Measurements from ENCODE around the gene SCNN1G. TPM values are rescaled to one million over a fixed set of nuclear protein-coding genes. Genes with fewer than 3 reads are reported as not detected.

The SCNN1G gene
- total RNA-seq, 3 donors from 2014 or later (not counting 1 experiment from before 2014, with no cell fraction given) = not detected

- peaks cover 18 to 20% of the 10 kb centered on the region in 2 donors for H3K27me3 Mint-ChIP-seq (ENCODE audit: low read depth in 2 of 2)
- 92% methylated on average over 1 of the region's 1 CpG for WGBS (ENCODE audit: insufficient coverage)
- H3K4me1 ChIP-seq (ENCODE audit: control insufficient read depth, insufficient read depth, low read length) = no peaks in the 10 kb centered on the region
- intact Hi-C loops (cut with micrococcal nuclease) = no loop called here
- H3K27ac Mint-ChIP-seq = no peak overlapping the region
- no peak overlapping the region for H3K4me3 Mint-ChIP-seq
- H3K27ac ChIP-seq (ENCODE audit: low read length) = no peak overlapping the region
- ATAC-seq (no peak), DNase-seq (no peak)
- no peaks in the 10 kb centered on the region for H3K36me3 ChIP-seq (ENCODE audit: control insufficient read depth, insufficient read depth, low read length)
- no peaks in the 10 kb centered on the region for H3K27me3 ChIP-seq (ENCODE audit: control insufficient read depth, insufficient read depth, low read length)
- no peaks in the 10 kb centered on the region for H3K4me1 Mint-ChIP-seq
- no peak for TF ChIP-seq CTCF (IDR thresholded peaks at IDR 0.05)
- H3K4me3 ChIP-seq (ENCODE audit: low read length) = no peak overlapping the region
- H3K9me3 ChIP-seq (ENCODE audit: control insufficient read depth, insufficient read depth, low read length) = no peaks in the 10 kb centered on the region
- no peaks in the 10 kb centered on the region for H3K36me3 Mint-ChIP-seq
- no peaks in the 10 kb centered on the region for H3K9me3 Mint-ChIP-seq
These were observed 19.6 kb downstream of the SCNN1G start for GRCh38 chr16:23202166-23202565.

GRCh38 chr16:23206986-23207385 lies 24.4 kb downstream of the SCNN1G start:
- peaks cover 19% of the 10 kb centered on the region in 2 donors for H3K27me3 Mint-ChIP-seq (ENCODE audit: low read depth in 2 of 2)
- no peak overlapping the region for H3K27ac Mint-ChIP-seq
- no peak for TF ChIP-seq CTCF (IDR thresholded peaks at IDR 0.05)

GRCh38 chr16:23207485-23207884 lies 24.9 kb downstream of the SCNN1G start:
- Mint-ChIP-seq H3K4me3 (no peak overlapping the region), H3K36me3 (no peaks in the 10 kb centered on the region), H3K27me3 (ENCODE audit: low read depth in 2 of 2) (peaks cover 14 to 16% of the 10 kb centered on the region in 2 donors), H3K4me1 (no peaks in the 10 kb centered on the region), H3K27ac (no peak overlapping the region), H3K9me3 (no peaks in the 10 kb centered on the region)
- H3K4me1 ChIP-seq (ENCODE audit: control insufficient read depth, insufficient read depth, low read length) = no peaks in the 10 kb centered on the region
- ATAC-seq (no peak), DNase-seq (no peak)
- no peak overlapping the region for H3K4me3 ChIP-seq (ENCODE audit: low read length)
- no peaks in the 10 kb centered on the region for H3K9me3 ChIP-seq (ENCODE audit: control insufficient read depth, insufficient read depth, low read length)
- no peaks in the 10 kb centered on the region for H3K27me3 ChIP-seq (ENCODE audit: control insufficient read depth, insufficient read depth, low read length)
- no peaks in the 10 kb centered on the region for H3K36me3 ChIP-seq (ENCODE audit: control insufficient read depth, insufficient read depth, low read length)
- TF ChIP-seq CTCF (IDR thresholded peaks at IDR 0.05) = no peak
- WGBS (ENCODE audit: insufficient coverage) = 66% methylated on average over 3 of the region's 3 CpGs
- intact Hi-C loops (cut with micrococcal nuclease) = no loop called here
- no peak overlapping the region for H3K27ac ChIP-seq (ENCODE audit: low read length)

More at GRCh38 chr16:23206986-23207385, 24.4 kb downstream of the SCNN1G start:
- no peaks in the 10 kb centered on the region for H3K27me3 ChIP-seq (ENCODE audit: control insufficient read depth, insufficient read depth, low read length)
- 77% methylated on average over 7 of the region's 7 CpGs for WGBS (ENCODE audit: insufficient coverage)
- H3K36me3 ChIP-seq (ENCODE audit: control insufficient read depth, insufficient read depth, low read length) = no peaks in the 10 kb centered on the region
- H3K4me1 ChIP-seq (ENCODE audit: control insufficient read depth, insufficient read depth, low read length) = no peaks in the 10 kb centered on the region
- H3K4me3 ChIP-seq (ENCODE audit: low read length) = no peak overlapping the region
- intact Hi-C loops (cut with micrococcal nuclease) = no loop called here
- H3K27ac ChIP-seq (ENCODE audit: low read length) = no peak overlapping the region
- no peaks in the 10 kb centered on the region for H3K9me3 Mint-ChIP-seq
- no peak for DNase-seq
- no peak for ATAC-seq
- no peaks in the 10 kb centered on the region for H3K4me1 Mint-ChIP-seq
- no peaks in the 10 kb centered on the region for H3K36me3 Mint-ChIP-seq
- no peak overlapping the region for H3K4me3 Mint-ChIP-seq
- no peaks in the 10 kb centered on the region for H3K9me3 ChIP-seq (ENCODE audit: control insufficient read depth, insufficient read depth, low read length)

GRCh38 chr16:23209606-23210005 lies 27.1 kb downstream of the SCNN1G start:
- WGBS (ENCODE audit: insufficient coverage) = 89% methylated on average over 9 of the region's 9 CpGs
- no peaks in the 10 kb centered on the region for H3K36me3 Mint-ChIP-seq

More at GRCh38 chr16:23209606-23210005, 27.1 kb downstream of the SCNN1G start:
- Mint-ChIP-seq H3K9me3 (no peaks in the 10 kb centered on the region), H3K4me1 (no peaks in the 10 kb centered on the region), H3K4me3 (no peak overlapping the region), H3K27me3 (ENCODE audit: low read depth in 2 of 2) (peaks cover 9% of the 10 kb centered on the region in 2 donors), H3K27ac (no peak overlapping the region)
- H3K4me1 ChIP-seq (ENCODE audit: control insufficient read depth, insufficient read depth, low read length) = no peaks in the 10 kb centered on the region
- H3K36me3 ChIP-seq (ENCODE audit: control insufficient read depth, insufficient read depth, low read length) = no peaks in the 10 kb centered on the region
- no peak for TF ChIP-seq CTCF (IDR thresholded peaks at IDR 0.05)
- intact Hi-C loops (cut with micrococcal nuclease) = no loop called here
- no peak overlapping the region for H3K27ac ChIP-seq (ENCODE audit: low read length)
- no peaks in the 10 kb centered on the region for H3K9me3 ChIP-seq (ENCODE audit: control insufficient read depth, insufficient read depth, low read length)
- H3K27me3 ChIP-seq (ENCODE audit: control insufficient read depth, insufficient read depth, low read length) = no peaks in the 10 kb centered on the region
- DNase-seq (no peak), ATAC-seq (no peak)
- no peak overlapping the region for H3K4me3 ChIP-seq (ENCODE audit: low read length)
